OCI-LY7 (cell line): ENCODE results near the gene VPS13D.

ENCODE experiments used
- CTCF ChIP-seq: fragments of 200-600 bp; sonication (generic); conservative IDR thresholded peaks from 2 replicates; pipeline ENCODE4 v1.5.1; 2014; ENCODE audit warnings: mild to moderate bottlenecking, antibody characterized with exemption, low read length, moderate library complexity, mixed read lengths
- EZH2phosphoT487 ChIP-seq: fragments of 200-600 bp; sonication (generic); IDR thresholded peaks from 2 replicates; pipeline ENCODE4 v1.6.1; 2018; ENCODE audit warnings: low read depth, borderline replicate concordance, mild to moderate bottlenecking, mixed run types, antibody characterized with exemption, low read length, moderate library complexity, mixed read lengths

DNA sequence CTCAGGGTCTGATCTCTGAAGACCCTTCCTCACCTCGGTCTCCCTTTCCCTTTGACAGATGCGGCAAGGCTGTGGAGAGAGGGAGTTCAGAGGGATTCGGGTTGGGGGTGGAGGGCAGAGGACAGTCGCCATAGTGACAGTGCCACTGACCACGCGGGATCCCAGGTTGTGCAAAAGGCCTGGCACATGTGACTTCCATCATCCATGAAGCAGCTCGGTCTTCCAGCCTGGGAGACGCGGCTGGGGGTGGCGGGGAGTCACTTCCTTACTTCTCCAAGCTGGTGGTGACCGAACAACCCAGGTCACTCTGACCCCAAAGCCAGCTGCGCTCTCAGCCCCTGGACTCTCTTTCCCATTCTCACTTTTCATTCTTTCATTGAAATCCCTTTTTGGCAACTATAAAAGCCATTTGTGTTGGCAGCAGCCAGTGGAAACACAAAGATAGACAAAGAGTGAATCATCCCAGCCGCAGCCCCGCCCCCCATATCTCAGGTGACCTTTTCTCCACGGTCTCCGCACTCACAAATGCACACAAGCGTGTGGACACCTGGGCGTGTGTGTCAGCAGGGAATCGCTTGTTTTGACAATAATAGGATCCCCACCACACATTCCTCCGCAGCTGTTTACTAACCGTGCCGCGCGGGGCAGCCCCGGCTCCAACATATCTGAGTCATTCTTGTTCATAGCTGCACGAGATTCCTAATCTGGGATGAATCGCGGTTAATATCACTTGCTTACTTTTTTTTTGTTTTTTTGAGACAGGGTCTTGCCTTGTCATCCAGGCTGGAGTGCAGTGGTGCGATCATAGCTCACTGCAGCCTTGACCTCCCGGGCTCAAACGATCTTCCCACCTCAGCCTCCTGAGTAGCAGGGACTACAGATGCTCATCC, 319.9 kb downstream of the VPS13D start:
- TF ChIP-seq CTCF (no peak), EZH2phosphoT487 (no peak)
